GM12891 (cell line): Measurements from ENCODE around the gene SLC44A4.

Experiments used
- DNase-seq: peaks from one replicate; pipeline ENCODE4 v3.0.0; 2011; ENCODE audit warnings: low spot score; ENCODE audit not compliant: insufficient read length
- FAIRE-seq: peaks from 2 replicates; lab custom pipeline; 2011; peaks lifted over from hg19 to GRCh38; lab: Jason Lieb, UNC
- PAX5 ChIP-seq: IDR thresholded peaks from 2 replicates; pipeline ENCODE4 v1.6.1; 2011; ENCODE audit warnings: low read length, moderate library complexity, mild to moderate bottlenecking; ENCODE audit not compliant: insufficient read depth, severe bottlenecking
- POLR2A ChIP-seq: IDR thresholded peaks from 2 replicates; pipeline ENCODE4 v1.6.1; 2011; ENCODE audit warnings: low read depth, low read length, control low read depth
- POLR2AphosphoS5 ChIP-seq: IDR thresholded peaks from 2 replicates; pipeline ENCODE4 v1.6.1; 2011; ENCODE audit warnings: low read depth, low read length, control low read depth
- POU2F2 ChIP-seq: IDR thresholded peaks from 2 replicates; pipeline ENCODE4 v1.6.1; 2011; ENCODE audit warnings: low read depth, mild to moderate bottlenecking, control low read depth, low read length, moderate library complexity
- SPI1 ChIP-seq: IDR thresholded peaks from 2 replicates; pipeline ENCODE4 v1.6.1; 2011; ENCODE audit warnings: low read depth, low read length, control low read depth
- TAF1 ChIP-seq: IDR thresholded peaks from 2 replicates; pipeline ENCODE4 v1.6.1; 2011; ENCODE audit warnings: low read depth, low read length, control low read depth

SLC44A4 gene

GRCh38 chr6:31879143-31879542 is 346 bp upstream of the SLC44A4 start:
- DNase-seq: no peak
- TF ChIP-seq TAF1: no peak
- no peak for TF ChIP-seq POLR2A
- no peak for TF ChIP-seq POU2F2
- no peak for TF ChIP-seq POLR2AphosphoS5
- no peak for TF ChIP-seq PAX5
- TF ChIP-seq SPI1: no peak
- FAIRE-seq: no peak

GRCh38 chr6:31878222-31878621 is 575 bp downstream of the SLC44A4 start:
- DNase-seq: no peak
- TF ChIP-seq TAF1: no peak
- no peak for TF ChIP-seq POU2F2
- no peak for TF ChIP-seq PAX5
- no peak for TF ChIP-seq POLR2AphosphoS5
- no peak for TF ChIP-seq POLR2A
- no peak for TF ChIP-seq SPI1
- FAIRE-seq: no peak

- TF ChIP-seq TAF1: no peak
- TF ChIP-seq POU2F2: no peak
- no peak for TF ChIP-seq SPI1
- TF ChIP-seq PAX5: no peak
- TF ChIP-seq POLR2A: no peak
- TF ChIP-seq POLR2AphosphoS5: no peak
- DNase-seq: no peak
- FAIRE-seq: no peak
Observed at GRCh38 chr6:31877651-31878161, 1.1 kb downstream of the SLC44A4 start.

GRCh38 chr6:31877125-31877650 is 1.6 kb downstream of the SLC44A4 start:
- FAIRE-seq (no peak), DNase-seq (no peak)
- TF ChIP-seq TAF1: no peak
- TF ChIP-seq POU2F2: no peak
- TF ChIP-seq PAX5: no peak
- no peak for TF ChIP-seq POLR2A
- no peak for TF ChIP-seq SPI1
- no peak for TF ChIP-seq POLR2AphosphoS5

GRCh38 chr6:31876357-31876756 is 2.4 kb downstream of the SLC44A4 start:
- no peak for TF ChIP-seq SPI1
- TF ChIP-seq TAF1: no peak
- TF ChIP-seq PAX5: no peak
- no peak for TF ChIP-seq POLR2AphosphoS5
- TF ChIP-seq POLR2A: no peak
- TF ChIP-seq POU2F2: no peak
- no peak for FAIRE-seq
- no peak for DNase-seq

GRCh38 chr6:31875877-31876276 is 2.9 kb downstream of the SLC44A4 start:
- no peak for TF ChIP-seq POLR2AphosphoS5
- no peak for TF ChIP-seq PAX5
- TF ChIP-seq POLR2A: no peak
- no peak for TF ChIP-seq SPI1
- TF ChIP-seq POU2F2: no peak
- no peak for TF ChIP-seq TAF1
- DNase-seq: no peak
- FAIRE-seq: no peak

GRCh38 chr6:31874836-31875572 is 3.8 kb downstream of the SLC44A4 start:
- TF ChIP-seq TAF1 (no peak), POLR2AphosphoS5 (no peak), POLR2A (no peak), PAX5 (no peak), SPI1 (no peak), POU2F2 (no peak)
- no peak for FAIRE-seq
- no peak for DNase-seq

- DNase-seq (no peak), FAIRE-seq (no peak)
- TF ChIP-seq TAF1 (no peak), PAX5 (no peak), SPI1 (no peak), POLR2AphosphoS5 (no peak), POU2F2 (no peak), POLR2A (no peak)
Observed at GRCh38 chr6:31874084-31874670, 4.6 kb downstream of the SLC44A4 start.

GRCh38 chr6:31871046-31871659 is 7.6 kb downstream of the SLC44A4 start:
- TF ChIP-seq TAF1 (no peak), POU2F2 (no peak), POLR2AphosphoS5 (no peak), POLR2A (no peak), PAX5 (no peak), SPI1 (no peak)
- FAIRE-seq: no peak
- no peak for DNase-seq
